DMS 273 treated with DMSO at 0.1 percent for 48 hours (cell line): Measurements from ENCODE around the gene KIF1A.
"Not testable (repeated sequence)": the region's sequence is repeated elsewhere in the genome, so short reads cannot be mapped to it uniquely, and the experiment has no call there.

Source experiments
- DNase-seq: peaks from one replicate; lab custom pipeline; 2025; lab: John Stamatoyannopoulos, UW

Gene KIF1A

DNA sequence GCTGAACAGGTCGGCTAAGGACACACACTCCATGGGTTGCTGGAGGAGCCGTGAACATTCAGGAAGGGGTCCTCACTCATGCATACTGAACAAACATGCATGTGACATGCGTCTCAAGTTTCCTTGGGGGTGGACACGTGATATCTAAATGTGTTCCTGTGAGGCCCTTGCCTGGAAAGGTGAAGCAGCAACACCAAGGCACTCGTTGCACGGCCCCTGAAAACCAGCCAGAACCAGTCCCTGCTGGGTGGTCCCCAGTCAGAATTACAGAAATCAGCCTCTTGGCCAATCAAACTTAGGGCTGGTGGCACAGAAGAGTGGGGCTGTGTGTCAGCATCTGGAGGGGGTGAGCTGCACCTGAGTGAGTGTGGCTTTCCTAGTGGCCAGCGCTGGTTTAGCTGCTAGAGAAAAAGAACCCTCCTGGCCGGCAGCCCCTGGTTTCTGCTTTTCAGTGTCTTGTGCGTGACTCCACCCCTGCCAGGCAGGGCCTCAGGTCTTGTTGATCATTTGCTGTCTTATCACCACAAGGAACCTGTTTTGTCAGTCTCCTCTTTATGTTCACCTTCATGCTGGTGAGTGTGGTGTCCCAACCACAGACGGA lies 134.1 kb downstream of the KIF1A start:
- DNase-seq, result no peak

DNA sequence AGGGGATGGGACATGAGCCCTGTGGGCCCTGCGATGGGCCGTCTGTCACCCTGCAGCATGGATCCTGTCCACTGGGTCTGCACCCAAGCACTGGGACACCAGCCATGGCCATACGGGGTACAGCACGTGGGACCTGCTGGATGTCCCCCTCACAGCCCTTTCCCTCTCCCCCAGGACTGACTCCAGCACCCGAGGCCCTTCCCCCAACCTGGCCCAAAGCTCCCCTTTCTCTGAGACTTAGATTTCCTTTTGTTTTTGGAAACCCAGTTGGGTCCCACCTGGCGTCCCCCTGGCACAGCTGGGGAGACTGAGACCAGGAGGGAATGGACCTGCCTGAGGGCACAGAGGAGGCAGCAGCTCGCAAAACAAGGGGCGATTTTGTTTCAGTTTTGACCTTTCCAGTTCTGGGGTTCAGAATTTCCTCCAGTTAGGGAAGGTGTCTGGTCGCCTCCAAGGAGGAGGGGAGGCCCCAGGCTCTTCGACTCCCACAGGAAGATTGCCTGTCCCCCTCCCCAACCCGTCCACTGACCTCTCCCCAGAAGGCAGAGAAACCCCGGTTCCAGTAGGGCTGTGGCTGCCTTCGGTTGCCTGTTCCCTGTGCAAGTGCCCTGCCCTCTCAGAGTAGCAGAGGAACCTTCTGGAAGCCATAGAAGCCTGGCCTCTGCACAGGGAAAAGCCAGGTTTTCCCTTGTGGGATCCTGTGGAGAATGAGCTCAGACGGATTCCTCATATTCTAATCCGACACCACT lies 135.9 kb downstream of the KIF1A start:
- DNase-seq, result not testable (repeated sequence)

DNA sequence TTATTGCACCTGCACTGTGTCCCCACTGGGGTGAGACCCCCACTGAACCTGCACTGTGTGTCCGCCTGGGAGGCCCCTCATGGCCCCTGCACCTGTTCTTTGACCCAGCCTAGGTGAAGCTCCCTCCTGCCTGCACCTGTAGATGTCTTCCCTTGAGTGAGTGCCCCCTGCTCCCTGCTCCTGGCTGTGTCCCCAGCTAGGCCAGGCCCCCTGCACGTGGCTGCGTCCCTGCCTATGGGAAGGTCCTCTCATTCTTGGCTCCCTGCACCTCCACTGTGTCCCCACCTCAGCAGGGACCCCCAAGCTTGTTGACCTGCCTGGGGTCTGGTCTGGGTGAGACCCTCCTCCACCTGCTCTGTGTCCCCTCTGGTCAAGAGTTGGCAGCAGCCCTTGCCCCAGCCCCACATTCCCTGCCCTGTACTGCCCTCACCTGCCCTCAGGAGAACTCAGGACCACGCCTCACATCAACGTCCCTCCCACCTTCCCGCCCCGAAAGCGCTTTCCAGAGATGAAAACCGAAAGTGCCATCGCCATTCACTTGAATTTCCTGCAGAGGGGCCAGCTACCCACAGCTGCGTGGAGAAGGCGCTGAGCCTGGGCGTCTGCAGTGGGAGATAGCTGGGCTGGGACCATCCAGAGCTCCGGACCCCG lies 136.6 kb downstream of the KIF1A start:
- not testable (repeated sequence) for DNase-seq

DNA sequence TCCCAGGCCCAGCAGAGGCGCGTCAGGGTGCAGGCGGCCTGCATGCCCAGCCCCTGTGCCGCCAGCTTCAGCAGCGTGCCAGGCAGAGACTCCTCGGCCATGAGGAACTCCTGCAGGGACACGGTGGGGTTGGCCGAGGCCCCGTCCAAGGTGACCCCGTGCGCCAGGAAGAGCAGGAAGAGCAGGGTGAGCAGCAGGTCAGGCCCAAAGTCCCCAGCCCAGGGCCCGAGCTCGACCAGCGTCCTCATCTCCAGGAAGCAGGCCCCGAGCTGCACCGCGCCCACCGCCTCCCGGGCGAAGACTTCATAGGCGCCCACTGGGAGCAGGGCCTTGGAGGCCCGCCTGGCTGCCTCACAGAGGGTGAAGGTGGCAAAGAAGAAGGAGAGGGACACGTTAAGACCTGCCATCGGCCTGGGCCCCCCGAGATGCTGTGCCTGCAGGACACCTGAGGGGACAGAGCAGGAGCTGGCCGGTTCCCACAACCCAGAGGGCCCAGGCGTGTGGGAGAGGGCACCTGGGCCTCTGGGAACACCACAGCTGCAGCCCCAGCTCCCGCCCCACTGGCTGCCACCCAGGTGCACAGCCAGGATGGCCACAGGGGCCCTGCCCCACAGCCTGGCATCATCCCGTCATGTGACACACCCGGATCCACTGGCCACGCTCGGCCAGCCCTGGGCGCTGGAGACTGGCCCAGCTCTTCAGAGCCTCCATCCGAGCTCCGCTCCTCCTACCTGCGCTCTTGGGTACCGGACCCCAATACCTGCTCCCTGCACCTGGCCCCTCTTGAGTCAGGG lies 137.4 kb downstream of the KIF1A start, which contains the start of gene AQP12B:
Gene AQP12B (minus strand): TSS at position 455 of the 794 bp plus-strand sequence. CDS start 48 bp downstream, at position 407.
- not testable (repeated sequence) for DNase-seq

DNA sequence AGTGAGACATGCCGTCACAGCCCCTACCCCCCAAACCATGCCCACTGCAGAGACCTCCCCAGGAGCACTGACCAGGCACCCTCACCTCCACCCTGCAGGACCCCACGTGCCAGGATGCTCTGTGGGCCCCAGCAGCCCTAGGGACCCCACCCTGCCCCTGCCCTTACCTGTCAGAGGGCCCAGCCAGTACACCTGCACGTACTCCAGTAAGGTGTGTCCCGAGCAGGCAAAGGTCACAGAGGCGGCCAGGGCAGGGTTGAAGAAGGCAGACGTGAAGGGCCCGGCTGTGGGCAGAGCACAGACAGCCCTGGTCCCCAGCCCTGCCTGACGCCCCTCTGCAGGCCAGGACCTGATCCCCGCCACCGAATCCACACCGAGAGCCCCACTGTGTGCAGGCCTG lies 139.8 kb downstream of the KIF1A start:
- DNase-seq, result not testable (repeated sequence)

DNA sequence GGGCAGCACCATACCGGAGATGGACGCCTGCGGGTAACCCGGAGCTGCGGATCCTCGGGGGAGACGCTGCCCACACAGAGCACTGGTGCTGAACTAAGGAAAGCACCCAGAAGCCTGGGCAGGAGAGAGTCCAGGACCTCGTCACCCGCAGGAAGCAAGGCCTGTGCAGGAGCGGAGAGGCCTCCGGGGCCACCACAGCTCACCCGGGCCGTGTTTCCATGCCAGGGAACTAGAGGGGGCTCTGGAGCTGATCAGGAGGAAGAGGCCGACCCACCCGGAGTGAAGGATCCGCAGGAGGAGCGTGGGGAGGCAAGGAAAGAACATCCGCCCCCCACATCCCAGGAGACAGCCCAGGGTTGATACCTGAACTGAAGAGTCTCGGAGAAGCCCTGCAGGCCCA lies 141.1 kb downstream of the KIF1A start:
- not testable (repeated sequence) for DNase-seq

DNA sequence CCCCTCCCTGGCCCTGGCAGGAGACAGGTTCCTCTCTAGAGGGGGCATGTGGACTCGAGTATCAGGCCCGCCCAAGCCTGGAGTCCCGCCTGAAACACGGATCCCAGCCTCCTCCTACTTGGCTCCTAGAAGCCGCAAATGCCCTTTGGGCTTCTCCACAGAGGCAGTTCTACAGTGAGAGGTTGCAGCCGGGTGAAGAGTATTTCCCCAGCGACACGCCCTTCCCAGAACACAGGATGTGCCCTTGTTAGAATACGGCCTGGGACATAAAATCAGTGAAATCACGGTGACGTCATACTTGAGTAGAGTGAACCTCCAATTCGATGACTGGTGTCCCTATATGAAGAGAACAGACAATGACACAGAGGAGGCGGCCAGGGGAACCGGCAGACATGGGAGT lies 142.0 kb downstream of the KIF1A start:
- not testable (repeated sequence) for DNase-seq

DNA sequence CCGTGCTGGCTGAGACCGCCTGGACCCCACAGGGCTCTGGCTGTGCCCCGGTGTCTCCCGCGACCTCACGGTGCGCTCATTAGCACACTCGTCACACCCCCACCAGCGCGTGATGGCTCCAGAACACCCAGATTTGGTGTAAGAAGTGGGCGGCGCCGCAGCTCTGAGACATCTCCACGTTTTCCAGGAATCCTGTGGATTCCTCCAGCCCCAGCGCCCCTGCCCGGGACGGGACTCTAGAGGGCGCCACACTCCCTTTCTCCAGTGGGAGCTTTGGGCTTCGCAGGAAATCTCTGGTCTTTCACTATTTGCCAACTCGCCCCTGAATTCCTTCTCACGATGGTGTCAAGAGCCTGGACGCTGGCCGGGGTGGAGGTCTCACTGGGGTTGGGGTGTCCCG lies 144.7 kb downstream of the KIF1A start:
- DNase-seq, result not testable (repeated sequence)

DNA sequence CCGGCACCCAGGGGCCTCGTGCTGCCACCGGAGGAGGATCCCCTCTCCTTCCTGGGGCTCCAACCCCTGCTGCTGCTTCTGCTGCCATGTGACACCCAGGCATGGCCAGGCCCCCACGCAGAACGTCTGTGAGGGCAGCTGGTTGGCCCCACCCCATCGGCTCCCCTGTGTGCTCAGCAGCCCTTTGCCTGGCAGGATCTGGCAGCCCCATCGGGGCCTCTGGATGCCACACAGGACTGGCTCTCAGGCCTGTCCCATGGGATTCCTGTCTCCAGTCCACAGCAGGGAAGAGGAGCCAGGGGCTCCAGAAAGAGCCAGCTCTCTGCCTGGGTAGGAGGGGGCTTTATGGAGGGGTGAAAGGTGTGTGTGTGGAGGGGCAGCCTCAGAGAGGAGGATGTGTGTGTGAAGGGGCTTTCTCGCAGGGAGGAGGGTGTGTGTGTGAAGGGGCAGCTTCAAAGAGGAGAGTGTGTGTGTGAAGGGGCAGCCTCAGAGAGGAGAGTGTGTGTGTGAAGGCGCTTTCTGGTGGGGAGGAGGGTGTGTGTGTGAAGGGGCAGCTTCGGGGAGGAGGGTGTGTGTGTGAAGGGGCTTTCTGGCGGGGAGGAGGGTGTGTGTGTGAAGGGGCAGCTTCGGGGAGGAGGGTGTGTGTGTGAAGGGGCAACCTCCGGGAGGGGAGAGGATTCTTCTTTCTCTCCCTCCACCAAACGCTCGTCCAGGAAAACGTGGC lies 145.4 kb downstream of the KIF1A start:
- DNase-seq, result not testable (repeated sequence)

DNA sequence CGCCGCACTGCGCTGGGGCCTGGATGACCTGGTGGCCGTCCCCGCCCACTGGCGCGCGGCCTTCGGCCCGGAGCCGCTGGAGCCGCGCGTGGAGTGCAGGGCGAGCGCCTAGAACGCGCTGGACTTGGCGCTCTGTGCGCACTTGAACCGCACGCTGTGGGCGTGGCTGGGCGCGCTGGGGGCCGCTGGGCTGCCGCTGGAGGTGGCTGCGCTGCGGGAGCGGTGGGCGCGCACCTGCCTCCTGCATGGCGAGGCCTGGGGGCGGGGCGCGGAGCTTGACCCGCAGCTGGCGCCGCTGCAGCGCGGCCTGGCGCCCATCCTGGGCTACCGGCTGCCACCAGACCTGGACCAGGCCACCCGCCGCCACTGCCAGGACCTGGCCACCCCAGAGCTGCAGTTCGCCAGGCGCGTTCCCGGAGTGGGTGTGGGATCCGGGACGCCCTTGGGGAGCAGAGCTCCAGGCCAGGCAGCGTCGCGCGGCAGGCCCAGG lies 147.3 kb downstream of the KIF1A start:
- no peak for DNase-seq

DNA sequence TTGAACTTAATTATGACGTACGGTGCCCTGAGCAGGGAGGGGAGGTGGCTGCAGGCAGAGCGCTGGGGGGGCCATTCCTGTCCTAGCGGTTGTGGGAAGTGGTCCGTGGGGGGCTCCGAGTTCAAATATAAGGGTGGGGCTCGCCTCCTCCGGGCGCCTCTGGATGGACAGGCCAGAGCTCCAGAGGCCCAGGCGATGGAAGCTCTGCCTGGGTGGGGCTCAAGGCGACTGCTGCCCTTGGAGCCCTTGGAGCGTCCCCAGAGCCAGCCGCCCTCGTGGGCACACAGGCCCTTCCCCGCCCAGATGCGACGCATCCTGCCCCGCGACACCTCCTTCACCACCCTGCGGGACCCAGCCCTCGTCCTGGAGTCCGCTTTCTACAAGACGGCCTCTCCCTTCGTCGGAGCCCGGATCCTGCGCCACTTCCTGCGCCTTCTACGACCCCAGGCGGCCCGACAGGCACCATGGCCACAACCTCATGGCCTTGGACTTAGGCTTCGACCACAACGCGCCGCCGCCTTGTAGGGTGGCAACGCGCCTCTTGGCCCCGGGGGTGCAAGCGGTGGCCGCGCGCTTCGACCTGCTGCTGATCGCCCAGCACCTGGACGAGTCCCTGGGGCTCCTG lies 147.8 kb downstream of the KIF1A start:
- DNase-seq, result no peak

DNA sequence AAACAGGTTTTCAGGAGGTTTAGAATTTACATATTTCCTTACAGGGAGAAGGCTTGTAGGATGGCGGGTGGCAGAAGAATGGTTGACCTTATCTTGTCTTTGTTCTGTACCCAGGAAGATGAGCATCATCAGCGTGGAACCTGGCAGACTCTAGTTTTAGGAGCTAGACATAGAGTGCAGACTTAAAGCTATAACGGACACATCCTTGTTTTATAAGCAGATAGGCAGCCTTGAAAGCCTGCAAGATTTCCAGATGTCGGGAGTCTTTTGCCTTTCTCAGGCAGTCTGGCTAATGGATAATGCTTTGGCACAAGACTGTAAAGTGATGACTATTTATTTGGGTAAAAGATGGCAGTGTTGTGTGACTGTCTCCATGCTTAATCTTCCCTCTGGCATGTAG lies 149.1 kb downstream of the KIF1A start:
- DNase-seq, result no peak

DNA sequence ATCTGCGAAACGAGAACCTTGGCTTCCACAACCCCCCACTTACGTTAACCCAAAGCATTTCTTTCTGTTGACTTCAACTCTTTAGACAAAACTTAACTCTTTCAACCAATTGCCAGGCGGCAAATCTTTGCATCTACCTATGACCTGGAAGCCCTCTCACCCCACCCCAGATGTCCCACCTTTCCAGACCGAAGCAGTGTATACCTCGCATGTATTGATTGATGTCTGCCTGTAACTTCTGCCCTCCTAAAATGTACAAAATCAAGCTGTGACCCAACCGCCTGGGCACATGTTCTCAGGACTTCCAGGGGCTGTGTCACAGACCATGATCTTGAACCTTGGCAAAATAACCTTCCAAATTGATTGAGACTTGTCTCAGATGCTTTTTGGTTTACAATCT lies 149.6 kb downstream of the KIF1A start:
- no peak for DNase-seq

DNA sequence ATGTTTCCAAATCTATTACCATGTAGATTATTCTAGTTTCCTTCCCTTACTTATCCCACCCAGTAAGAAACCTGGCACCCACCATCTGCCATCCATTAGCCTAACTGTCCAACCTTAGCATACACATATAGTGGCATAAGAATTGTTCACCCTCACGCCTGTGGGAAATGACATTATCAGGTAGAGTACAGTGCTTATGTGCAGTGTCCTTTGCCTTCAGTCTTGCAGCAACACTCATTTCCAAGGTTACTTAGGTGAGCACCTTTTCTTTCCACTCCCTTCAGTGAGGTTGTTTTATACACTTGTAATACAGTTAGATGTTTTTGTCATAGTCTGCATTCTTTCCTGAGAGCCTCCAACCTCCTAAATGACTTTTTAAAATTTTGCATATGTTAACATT lies 155.4 kb downstream of the KIF1A start:
- DNase-seq, result no peak
